Right renal cortex interstitium (tissue), 3 donors: ENCODE measurements around the gene ARRB1. TPM values are rescaled to one million over a fixed set of nuclear protein-coding genes. Genes with fewer than 3 reads are reported as not detected.
"Not testable (repeated sequence)": the region's sequence is repeated elsewhere in the genome, so short reads cannot be mapped to it uniquely, and the experiment has no call there.

Source experiments
- DNase-seq, 3 donors: peaks; one replicate each; pipeline ENCODE4 v3.0.0-alpha.2; 2013; ENCODE audit warnings: low read depth in 3 of 3, low spot score in 2 of 3
- polyA plus RNA-seq, 3 donors: library from polyadenylated mRNA; unstranded; fragments of 120-200 nt; gene quantifications; one replicate each; pipeline ENCODE4 v1.2.1, GENCODE V29; 2013; ENCODE audit not compliant: insufficient read length in 3 of 3

ARRB1 gene
- polyA plus RNA-seq, 3 donors, result 24.0 to 29.1 (median 24.4) TPM

GRCh38 chr11:75325713-75326438, 25.6 kb downstream of the ARRB1 start:
- DNase-seq, result no peak

DNA sequence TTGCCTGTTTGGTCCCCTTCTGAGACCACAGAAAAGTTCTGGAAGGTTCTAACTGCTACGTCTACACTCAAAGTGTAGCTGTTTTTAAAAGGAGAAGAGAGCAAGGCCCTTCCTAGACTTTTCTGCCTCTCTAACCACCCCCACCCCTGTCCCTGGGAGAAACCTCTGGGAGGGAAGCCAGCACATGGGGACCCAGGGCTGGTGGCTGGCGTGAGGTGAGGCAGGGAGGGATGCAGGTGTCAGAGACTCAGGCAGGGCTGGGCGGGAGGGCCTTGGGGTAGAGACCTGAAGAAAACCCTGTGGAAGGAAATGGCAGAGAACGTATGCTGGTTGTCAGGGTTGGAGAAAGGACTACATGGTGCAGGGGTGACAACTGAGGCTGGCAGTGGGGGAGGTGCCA, 26.7 kb downstream of the ARRB1 start:
- DNase-seq, result no peak

DNA sequence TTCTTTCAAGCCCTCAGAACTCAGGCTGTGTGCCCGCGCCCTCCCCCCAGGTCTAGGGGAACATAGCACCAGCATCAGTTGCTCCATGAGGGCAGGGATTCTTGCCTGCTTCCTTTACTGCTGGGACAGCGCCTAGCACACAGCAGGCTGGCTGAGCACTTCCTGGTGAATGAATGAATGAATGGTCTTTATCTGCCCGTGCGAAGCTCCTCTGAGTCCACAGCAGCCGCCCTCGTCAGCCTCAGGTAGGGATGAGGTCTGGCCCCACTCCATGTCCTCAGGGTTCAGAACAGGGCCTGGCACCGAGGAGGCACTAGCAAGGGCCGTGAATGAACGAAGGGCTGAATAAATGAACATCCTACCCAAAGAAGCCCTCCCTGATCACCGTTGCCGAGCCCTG, 27.3 kb downstream of the ARRB1 start:
- DNase-seq, result no peak

- DNase-seq, result no peak
Measured at GRCh38 chr11:75323609-75324008, 27.9 kb downstream of the ARRB1 start.

- DNase-seq, result no peak
Measured at GRCh38 chr11:75320643-75321042, 30.8 kb downstream of the ARRB1 start.

DNA sequence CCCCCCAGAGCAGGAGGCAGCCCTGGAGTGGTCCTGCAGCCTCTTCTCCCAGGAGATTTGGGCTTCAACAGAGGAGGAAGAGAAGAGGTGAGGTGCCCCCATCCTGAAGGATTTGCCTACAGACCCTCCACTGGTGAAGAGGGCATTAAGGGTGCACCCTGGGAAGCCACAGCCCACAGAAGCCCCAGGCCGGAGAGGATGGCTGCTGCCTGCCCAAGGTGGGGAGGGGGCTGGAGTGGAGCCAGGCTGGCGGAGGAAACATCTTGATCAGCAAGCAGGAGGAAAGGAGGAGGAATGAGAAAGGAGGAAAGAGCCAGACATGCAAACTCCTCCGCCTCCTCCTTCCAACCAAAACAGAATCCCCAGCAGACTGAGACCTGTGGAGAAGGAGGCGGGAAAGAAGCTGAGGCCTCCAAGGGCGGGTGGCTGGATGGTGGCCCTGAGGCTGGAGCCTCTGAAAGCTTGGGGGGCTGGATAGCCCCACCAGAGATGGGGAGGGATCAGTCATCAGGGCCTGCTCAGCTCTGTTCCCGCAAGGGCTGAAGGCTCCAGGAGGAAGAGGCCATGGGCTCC, 31.3 kb downstream of the ARRB1 start:
- DNase-seq, result no peak

GRCh38 chr11:75319035-75319877, 32.2 kb downstream of the ARRB1 start:
- no peak for DNase-seq

DNA sequence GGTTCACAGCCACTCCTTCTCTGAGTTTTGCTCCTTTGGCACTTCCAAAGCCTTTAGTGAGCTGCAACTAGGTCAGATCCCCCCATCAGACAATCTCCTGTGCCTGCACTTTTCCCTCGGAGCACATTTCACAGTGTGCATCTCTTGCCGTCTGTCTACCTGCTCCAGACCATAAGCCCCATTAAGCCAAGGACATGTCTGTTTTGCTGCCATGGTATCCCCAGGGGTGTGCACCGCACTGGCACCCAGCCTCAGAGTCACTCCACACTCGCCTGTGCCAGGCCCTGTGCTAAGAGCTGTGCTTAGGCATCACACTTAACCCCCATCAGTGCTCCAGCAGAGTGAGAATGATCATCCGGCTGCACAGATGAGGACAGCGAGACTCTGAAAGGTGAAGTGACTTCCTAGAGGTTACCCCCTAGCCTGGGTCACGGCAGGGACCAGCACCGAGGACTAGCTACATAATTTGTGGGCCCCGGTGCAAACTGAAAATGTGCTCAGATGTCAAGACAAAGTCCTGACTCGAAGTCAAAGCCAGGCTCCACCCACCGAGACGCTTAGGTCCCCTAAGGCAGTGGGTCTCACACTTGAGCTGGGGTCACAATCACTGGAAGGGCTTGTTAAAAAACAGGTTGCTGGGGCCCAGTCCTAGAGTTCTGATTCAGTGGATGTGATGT, 33.9 kb downstream of the ARRB1 start:
- DNase-seq, result no peak

DNA sequence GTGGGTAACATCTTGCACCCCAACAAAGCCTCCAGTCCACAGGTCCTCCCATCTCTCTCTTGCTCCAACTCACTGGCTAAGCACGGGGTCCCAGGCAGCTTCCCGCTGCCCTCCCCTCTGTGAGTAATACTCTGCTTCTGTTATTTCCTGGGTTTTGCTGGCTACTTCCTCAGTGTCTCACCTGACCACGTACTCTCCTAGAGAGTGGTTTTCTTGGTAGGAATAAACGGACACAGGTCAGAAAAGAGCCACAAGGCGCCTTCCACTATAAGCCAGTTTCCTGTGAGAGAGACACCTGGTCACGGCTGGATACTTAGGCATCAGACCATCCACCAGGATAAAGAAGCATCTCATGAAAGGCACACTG, 36.0 kb downstream of the ARRB1 start:
- no peak for DNase-seq

GRCh38 chr11:75314771-75315438, 36.6 kb downstream of the ARRB1 start:
- no peak for DNase-seq

DNA sequence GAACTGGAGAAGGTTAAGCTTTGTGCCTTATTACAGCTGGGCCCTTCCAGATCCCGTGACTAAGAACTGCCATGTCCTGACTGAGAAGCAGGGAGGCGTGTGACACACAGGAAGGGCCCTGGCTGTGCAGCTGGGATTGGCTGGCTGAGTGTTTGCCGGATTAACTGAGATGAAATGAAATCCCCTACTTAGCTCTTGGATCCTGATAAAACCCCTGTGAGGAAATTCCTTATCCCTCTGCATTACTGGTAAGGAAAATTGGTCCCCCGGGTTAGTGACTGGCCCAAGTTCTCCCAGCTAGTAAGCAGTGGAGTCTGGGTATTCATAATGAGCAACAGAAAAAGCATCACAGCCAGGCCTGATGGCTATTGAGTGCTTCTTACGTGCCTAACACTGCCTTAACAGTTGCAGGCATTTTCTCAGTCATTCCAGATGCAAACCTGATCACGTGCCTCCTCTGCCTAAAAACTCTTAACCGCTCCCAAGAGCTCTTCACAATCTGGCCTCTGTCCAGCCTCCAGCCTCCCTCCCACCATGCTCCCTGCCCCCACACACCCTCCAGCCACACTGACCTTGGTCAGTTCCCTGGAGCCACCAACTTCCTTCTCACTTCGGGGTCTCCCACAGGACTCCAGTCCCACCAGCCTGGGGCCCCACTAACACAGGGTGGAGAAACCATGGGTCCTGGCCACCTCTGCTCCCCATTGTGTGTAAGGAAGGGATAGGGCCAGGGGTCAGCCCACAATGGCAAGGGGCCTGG, 37.8 kb downstream of the ARRB1 start:
- DNase-seq, result no peak

- no peak for DNase-seq
Measured at GRCh38 chr11:75312346-75312745, 39.1 kb downstream of the ARRB1 start.

DNA sequence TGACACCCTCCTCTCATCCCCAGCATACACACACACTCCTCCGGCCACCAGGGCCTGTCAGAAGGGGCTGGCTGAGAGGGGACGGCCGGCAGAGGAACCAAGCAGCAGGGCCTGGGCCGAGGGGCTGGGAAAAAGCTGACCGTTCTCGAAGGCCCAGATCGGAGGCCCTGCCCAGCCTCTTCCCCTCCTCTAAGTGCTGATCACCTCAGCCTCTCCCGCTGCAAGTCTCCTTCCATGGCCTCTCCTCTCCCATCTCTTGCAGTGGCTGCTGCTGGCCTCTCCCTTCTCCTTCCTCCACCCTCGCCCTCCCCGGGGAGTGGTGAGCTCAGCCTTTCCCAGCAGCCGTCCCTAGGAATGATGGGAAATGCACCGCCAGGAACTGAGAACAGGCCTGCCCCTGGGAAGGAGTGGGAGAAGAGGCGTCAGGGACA, 39.6 kb downstream of the ARRB1 start:
- no peak for DNase-seq

DNA sequence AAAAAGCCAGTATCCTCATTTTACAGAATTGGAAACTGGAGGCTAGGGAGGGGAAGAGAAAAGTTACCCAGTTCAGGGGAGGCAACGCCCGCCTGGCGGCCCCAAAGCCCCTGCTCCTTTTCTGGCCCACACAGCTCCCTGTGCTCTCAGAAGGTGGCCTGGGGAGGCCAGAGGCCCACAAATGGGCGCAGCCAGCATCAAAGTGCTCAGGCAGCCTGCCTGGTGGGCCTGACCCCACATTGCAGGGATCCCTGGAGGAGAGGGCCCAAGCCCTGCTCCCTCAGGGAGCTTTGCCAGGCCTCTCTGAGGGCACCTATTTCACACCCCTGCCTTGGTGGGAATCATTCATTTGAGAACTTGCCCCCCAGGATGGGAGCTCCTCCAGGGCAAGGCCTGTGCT, 42.5 kb downstream of the ARRB1 start:
- no peak for DNase-seq

GRCh38 chr11:75308116-75308515, 43.3 kb downstream of the ARRB1 start:
- no peak for DNase-seq

DNA sequence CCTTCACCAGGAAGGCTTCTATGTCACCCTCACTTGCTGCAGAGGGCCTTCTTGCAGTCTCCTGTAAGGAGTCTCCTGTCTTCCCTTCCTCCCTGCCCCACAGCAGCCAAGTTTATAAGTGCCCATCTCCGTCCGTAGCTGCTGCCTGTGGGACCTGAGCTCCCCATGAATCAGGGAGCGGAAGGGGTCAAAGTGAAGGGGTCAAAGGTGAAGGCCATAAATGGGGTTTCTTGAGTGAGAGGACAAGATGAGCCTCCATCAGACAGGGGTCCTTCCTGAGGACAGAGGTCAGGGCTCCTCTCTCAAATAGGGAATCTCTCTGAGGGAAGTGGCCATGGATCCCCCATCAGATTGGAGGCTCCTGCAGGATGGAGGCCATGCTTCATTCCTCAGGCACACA, 44.4 kb downstream of the ARRB1 start:
- no peak for DNase-seq

DNA sequence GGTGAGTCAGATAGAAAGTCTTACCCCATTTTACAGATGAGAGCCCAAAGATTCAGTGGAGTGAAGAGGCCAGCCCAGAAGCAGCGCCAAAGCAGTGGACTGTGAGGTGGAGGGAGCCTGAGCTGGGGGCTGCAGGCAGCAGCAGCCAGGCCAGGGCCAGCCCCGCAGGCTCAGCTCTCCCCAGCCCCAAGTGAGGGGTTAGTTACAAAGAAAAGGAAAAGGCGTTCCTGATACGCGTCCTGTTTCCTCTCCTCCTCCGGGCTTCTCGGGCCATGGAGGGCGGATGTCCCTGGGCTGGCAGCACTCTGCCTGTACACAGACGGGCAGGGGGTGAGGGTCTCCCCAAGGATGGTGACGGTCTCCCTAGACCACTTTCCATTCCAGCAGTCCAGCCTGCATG, 44.9 kb downstream of the ARRB1 start:
- no peak for DNase-seq

GRCh38 chr11:75305993-75306392, 45.5 kb downstream of the ARRB1 start:
- no peak for DNase-seq

DNA sequence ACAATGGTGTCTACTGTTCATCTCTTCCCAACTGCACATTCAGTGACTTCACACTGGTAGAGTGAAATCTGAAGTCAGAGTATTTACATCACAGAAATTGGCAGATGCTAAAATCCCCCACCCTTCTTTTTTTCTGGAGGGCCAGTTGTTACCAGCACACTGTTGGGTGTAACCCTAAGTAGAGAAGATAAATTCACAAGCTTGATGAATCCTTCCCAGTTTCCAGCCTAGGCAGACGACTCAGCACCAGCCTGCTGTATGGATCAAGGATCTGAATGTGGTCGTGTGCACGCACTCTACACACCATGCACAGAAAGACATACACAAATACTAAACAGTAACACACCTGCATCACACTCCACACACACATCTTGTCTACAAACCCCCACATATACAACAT, 46.0 kb downstream of the ARRB1 start:
- DNase-seq, result no peak

DNA sequence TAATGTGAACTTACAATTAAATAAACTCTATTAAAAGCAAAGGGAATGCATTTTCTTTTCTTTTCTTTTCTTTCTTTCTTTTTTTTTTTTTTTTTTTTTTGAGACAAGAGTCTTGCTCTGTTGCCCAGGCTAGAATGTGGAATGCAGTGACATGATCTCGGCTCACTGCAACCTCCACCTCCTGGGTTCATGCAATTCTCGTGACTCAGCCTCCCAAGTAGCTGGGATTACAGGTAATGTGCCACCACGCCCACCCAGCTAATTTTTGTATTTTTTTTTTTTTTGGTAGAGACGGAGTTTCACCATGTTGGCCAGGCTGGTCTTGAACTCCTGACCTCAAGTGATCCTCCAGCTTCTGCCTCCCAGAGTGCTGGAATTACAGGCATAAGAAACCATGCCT, 46.5 kb downstream of the ARRB1 start:
- DNase-seq, result not testable (repeated sequence)
